Measurements from ENCODE around the gene FAM219B. TPM values are rescaled to one million over a fixed set of nuclear protein-coding genes. Genes with fewer than 3 reads are reported as not detected.

The FAM219B gene
- total RNA-seq, 1 experiment from 2014 or later = 41.8 TPM

DNA sequence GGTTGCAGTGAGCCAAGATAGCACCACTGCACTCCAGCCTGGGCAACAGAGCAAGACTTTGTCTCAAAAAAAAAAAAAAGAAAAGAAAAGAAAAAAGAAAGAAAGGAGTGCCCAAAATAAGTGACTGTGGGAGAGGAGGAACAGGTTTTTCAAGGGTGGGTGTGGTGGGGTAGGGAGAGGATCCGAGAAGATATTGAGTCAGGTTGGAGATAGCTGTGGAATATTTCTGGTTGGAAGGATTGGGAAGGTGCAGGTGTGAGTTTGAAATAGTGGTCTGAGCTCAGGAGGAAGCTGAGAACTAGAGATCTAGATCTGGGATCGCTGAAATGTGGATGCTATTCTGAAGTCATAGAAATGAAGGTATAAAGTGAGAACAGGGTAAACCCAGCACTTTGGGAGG, 41.3 kb downstream of the FAM219B start:
- TF ChIP-seq, protein P1, sequence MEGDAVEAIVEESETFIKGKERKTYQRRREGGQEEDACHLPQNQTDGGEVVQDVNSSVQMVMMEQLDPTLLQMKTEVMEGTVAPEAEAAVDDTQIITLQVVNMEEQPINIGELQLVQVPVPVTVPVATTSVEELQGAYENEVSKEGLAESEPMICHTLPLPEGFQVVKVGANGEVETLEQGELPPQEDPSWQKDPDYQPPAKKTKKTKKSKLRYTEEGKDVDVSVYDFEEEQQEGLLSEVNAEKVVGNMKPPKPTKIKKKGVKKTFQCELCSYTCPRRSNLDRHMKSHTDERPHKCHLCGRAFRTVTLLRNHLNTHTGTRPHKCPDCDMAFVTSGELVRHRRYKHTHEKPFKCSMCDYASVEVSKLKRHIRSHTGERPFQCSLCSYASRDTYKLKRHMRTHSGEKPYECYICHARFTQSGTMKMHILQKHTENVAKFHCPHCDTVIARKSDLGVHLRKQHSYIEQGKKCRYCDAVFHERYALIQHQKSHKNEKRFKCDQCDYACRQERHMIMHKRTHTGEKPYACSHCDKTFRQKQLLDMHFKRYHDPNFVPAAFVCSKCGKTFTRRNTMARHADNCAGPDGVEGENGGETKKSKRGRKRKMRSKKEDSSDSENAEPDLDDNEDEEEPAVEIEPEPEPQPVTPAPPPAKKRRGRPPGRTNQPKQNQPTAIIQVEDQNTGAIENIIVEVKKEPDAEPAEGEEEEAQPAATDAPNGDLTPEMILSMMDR (conservative IDR thresholded peaks at IDR 0.05) = no peak
- TF ChIP-seq EZH2 (IDR thresholded peaks at IDR 0.05; ENCODE audit: low read depth) = no peak
- Histone ChIP-seq H3K79me2 (ENCODE audit: low read depth) (peaks cover 61% of the 10 kb centered on the region), H3F3A (ENCODE audit: insufficient read depth, low read depth) (peaks cover 30% of the 10 kb centered on the region), H3K9me2 (ENCODE audit: insufficient read depth) (no peaks in the 10 kb centered on the region), H2AFZ (no peak overlapping the region), H3K9me3 (ENCODE audit: insufficient read depth, low read depth) (no peaks in the 10 kb centered on the region), H3K36me3 (ENCODE audit: low read depth) (no peaks in the 10 kb centered on the region), H3K4me3 (no peak overlapping the region), H4K20me1 (ENCODE audit: insufficient read depth) (peaks cover 45% of the 10 kb centered on the region), H3K4me2 (peak overlapping the region; percentile 66), H3K4me1 (replicated peaks; ENCODE audit: insufficient read depth) (peaks cover 59% of the 10 kb centered on the region), H3K27ac (peak overlapping the region; percentile 49; the same call in 1 of the 2 replicates), H3K27me3 (ENCODE audit: insufficient read depth, low read depth) (no peaks in the 10 kb centered on the region)
- ChIA-PET CTCF (interaction anchor here (0.7 kb wide), 1 partner anchor 417 kb away, joined by 3 read pairs; no protein-coding TSS in a partner anchor), POLR2A (ENCODE audit: unreplicated experiment) (interaction anchor here (0.6 to 0.8 kb wide), 4 partner anchors 92 to 787 kb away, joined by 3 to 40 read pairs (median 12); no protein-coding TSS in a partner anchor)
- DNase-seq = no peak
- intact Hi-C loops (cut with micrococcal nuclease; ENCODE audit: unreplicated experiment) = no loop called here
- BruUV-seq (replicated peaks) = no TSS peak

DNA sequence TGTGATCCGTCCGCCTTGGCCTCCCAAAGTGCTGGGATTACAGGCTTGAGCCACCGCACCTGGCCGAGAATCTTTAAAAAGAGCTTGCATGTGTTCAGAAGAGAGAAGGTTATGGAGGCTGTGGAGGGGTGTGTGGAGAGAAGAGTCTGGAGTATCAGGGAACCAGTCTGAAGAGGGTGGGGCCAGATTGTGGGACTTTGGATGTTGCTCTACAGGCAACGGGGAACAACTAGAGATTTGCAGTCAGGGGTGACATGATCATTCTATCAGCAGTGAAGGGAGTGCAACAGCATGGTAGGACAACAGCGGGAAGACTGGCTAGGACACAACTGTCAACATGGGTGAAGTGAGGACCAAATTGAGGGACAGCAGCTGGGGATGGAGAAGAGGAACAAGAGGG, 42.4 kb downstream of the FAM219B start:
- POLR2A ChIA-PET (ENCODE audit: unreplicated experiment) = interaction anchor here (0.6 kb wide), 1 partner anchor 26 kb away, joined by 4 read pairs; no protein-coding TSS in a partner anchor
- H3K4me1 ChIP-seq (replicated peaks; ENCODE audit: insufficient read depth) = peaks cover 49% of the 10 kb centered on the region

GRCh38 chr15:74863239-74864056, 43.2 kb downstream of the FAM219B start:
- Histone ChIP-seq H3K79me2 (ENCODE audit: low read depth) (peaks cover 52% of the 10 kb centered on the region), H3K4me3 (no peak overlapping the region)
- POLR2A ChIA-PET (ENCODE audit: unreplicated experiment) = interaction anchor here (0.6 to 0.7 kb wide), 2 partner anchors 27 to 445 kb away, joined by 4 to 12 read pairs; no protein-coding TSS in a partner anchor

More for the DNA sequence above, 42.4 kb downstream of the FAM219B start:
- Histone ChIP-seq H3K9me2 (ENCODE audit: insufficient read depth) (no peaks in the 10 kb centered on the region), H4K20me1 (ENCODE audit: insufficient read depth) (peaks cover 34% of the 10 kb centered on the region; the same call in 1 of the 2 replicates), H3K79me2 (ENCODE audit: low read depth) (peaks cover 57% of the 10 kb centered on the region), H3K36me3 (ENCODE audit: low read depth) (no peaks in the 10 kb centered on the region), H3K27me3 (ENCODE audit: insufficient read depth, low read depth) (no peaks in the 10 kb centered on the region), H3K9me3 (ENCODE audit: insufficient read depth, low read depth) (no peaks in the 10 kb centered on the region), H3K27ac (no peak overlapping the region), H3K4me3 (no peak overlapping the region), H2AFZ (no peak overlapping the region), H3K4me2 (no peak overlapping the region), H3F3A (ENCODE audit: insufficient read depth, low read depth) (peaks cover 22% of the 10 kb centered on the region)
- BruUV-seq (replicated peaks) = no TSS peak
- CTCF ChIA-PET = interaction anchor here (0.5 kb wide), 1 partner anchor 9 kb away, joined by 4 read pairs; no protein-coding TSS in a partner anchor
- intact Hi-C loops (cut with micrococcal nuclease; ENCODE audit: unreplicated experiment) = no loop called here
- no peak for DNase-seq
- TF ChIP-seq, protein P1 (conservative IDR thresholded peaks at IDR 0.05) = no peak
- no peak for TF ChIP-seq EZH2 (IDR thresholded peaks at IDR 0.05; ENCODE audit: low read depth)

More at GRCh38 chr15:74863239-74864056, 43.2 kb downstream of the FAM219B start:
- BruUV-seq (replicated peaks) = no TSS peak
- DNase-seq = no peak
- intact Hi-C loops (cut with micrococcal nuclease; ENCODE audit: unreplicated experiment) = no loop called here
- Histone ChIP-seq H3K9me3 (ENCODE audit: insufficient read depth, low read depth) (no peaks in the 10 kb centered on the region), H3K4me2 (no peak overlapping the region), H3K36me3 (ENCODE audit: low read depth) (no peaks in the 10 kb centered on the region), H3K27me3 (ENCODE audit: insufficient read depth, low read depth) (no peaks in the 10 kb centered on the region), H4K20me1 (ENCODE audit: insufficient read depth) (peaks cover 28% of the 10 kb centered on the region; the same call in 1 of the 2 replicates), H3K9me2 (ENCODE audit: insufficient read depth) (no peaks in the 10 kb centered on the region), H3K27ac (no peak overlapping the region), H2AFZ (no peak overlapping the region), H3F3A (ENCODE audit: insufficient read depth, low read depth) (peaks cover 20% of the 10 kb centered on the region), H3K4me1 (replicated peaks; ENCODE audit: insufficient read depth) (peaks cover 42% of the 10 kb centered on the region)
- TF ChIP-seq, protein P1 (conservative IDR thresholded peaks at IDR 0.05) = no peak
- no peak for TF ChIP-seq EZH2 (IDR thresholded peaks at IDR 0.05; ENCODE audit: low read depth)
- CTCF ChIA-PET = interaction anchor here (0.5 to 0.6 kb wide), 2 partner anchors 8 to 29 kb away, joined by 4 to 6 read pairs; no protein-coding TSS in a partner anchor
